Activated CD4-positive, CD25-positive, alpha-beta regulatory T cell treated with anti-CD3 and anti-CD28 coated beads, Interleukin-2, amount 50 U/mL, for 16 hours (primary cell): ENCODE data around the gene CORO7.

Source experiments
- DNase-seq: peaks from one replicate; pipeline ENCODE4 v3.0.0-alpha.2; 2020; ENCODE audit warnings: low read depth, low spot score

The CORO7 gene

GRCh38 chr16:4416200-4417032 is at the start of gene CORO7:
Gene CORO7 (minus strand): TSS chr16:4416596. CDS start chr16:4416518, 78 bp downstream.
- DNase-seq: peak; percentile 97

- no peak for DNase-seq
Observed at GRCh38 chr16:4463522-4464163, 47.2 kb upstream of the CORO7 start.

- no peak for DNase-seq
Observed at GRCh38 chr16:4461250-4462085, 45.1 kb upstream of the CORO7 start.

GRCh38 chr16:4460936-4461249 is 44.5 kb upstream of the CORO7 start:
- DNase-seq: no peak

- DNase-seq: no peak
Observed at GRCh38 chr16:4455951-4456350, 39.6 kb upstream of the CORO7 start.

- no peak for DNase-seq
Observed at GRCh38 chr16:4455081-4455480, 38.7 kb upstream of the CORO7 start.

GRCh38 chr16:4454623-4455022 is 38.2 kb upstream of the CORO7 start:
- no peak for DNase-seq

GRCh38 chr16:4452674-4453073 is 36.3 kb upstream of the CORO7 start:
- DNase-seq: no peak

- no peak for DNase-seq
Observed at GRCh38 chr16:4450931-4451519, 34.6 kb upstream of the CORO7 start.

- DNase-seq: no peak
Observed at GRCh38 chr16:4450430-4450829, 34.0 kb upstream of the CORO7 start.

- DNase-seq: no peak
Observed at GRCh38 chr16:4443986-4444385, 27.6 kb upstream of the CORO7 start.

GRCh38 chr16:4443271-4443670 is 26.9 kb upstream of the CORO7 start:
- DNase-seq: no peak

GRCh38 chr16:4442371-4442770 is 26.0 kb upstream of the CORO7 start:
- DNase-seq: no peak

GRCh38 chr16:4437366-4437765 is 21.0 kb upstream of the CORO7 start:
- DNase-seq: no peak

GRCh38 chr16:4435337-4436067 is 19.1 kb upstream of the CORO7 start:
- DNase-seq: no peak

- DNase-seq: no peak
Observed at GRCh38 chr16:4433914-4434787, 17.8 kb upstream of the CORO7 start.

GRCh38 chr16:4433228-4433627 is 16.8 kb upstream of the CORO7 start:
- DNase-seq: no peak

- DNase-seq: no peak
Observed at GRCh38 chr16:4431023-4431422, 14.6 kb upstream of the CORO7 start.

- no peak for DNase-seq
Observed at GRCh38 chr16:4428500-4428899, 12.1 kb upstream of the CORO7 start.

GRCh38 chr16:4426722-4427372 is 10.5 kb upstream of the CORO7 start:
- DNase-seq: no peak
